A673 (cell line): ENCODE data around the gene SLC22A1. TPM values are rescaled to one million over a fixed set of nuclear protein-coding genes. Genes with fewer than 3 reads are reported as not detected.
"Not testable (repeated sequence)": the region's sequence is repeated elsewhere in the genome, so short reads cannot be mapped to it uniquely, and the experiment has no call there.

Experiments used
- BruUV-seq: library from RNA; stranded (reverse); fragments of 400-500 nt; replicated peaks from 2 replicates; lab custom pipeline; 2021; lab: Mats Ljungman, UMichigan
- CTCF ChIA-PET: fragments of 300-600 bp; sonication (Branson Sonifier 250); formaldehyde crosslinking; loops from one replicate; lab custom pipeline; 2022; ENCODE audit warnings: antibody characterized with exemption; lab: Charles Lee
- POLR2A ChIA-PET: fragments of 300-600 bp; sonication (Branson Sonifier 250); formaldehyde crosslinking; loops from one replicate; lab custom pipeline; 2022; ENCODE audit warnings: antibody characterized with exemption; ENCODE audit not compliant: low non-redundant PET; lab: Charles Lee
- DNase-seq: peaks from one replicate; pipeline ENCODE4 v3.0.0-alpha.2; 2015; ENCODE audit warnings: low spot score
- H3K27ac ChIP-seq: fragments of 200-600 bp; sonication (generic); 2 replicates; pipeline ENCODE4 v1.5.1; 2016; ENCODE audit warnings: mixed run types, low read depth, mild to moderate bottlenecking, mixed read lengths, antibody characterized with exemption, low read length; ENCODE audit not compliant: poor library complexity, severe bottlenecking
- H3K27me3 ChIP-seq: fragments of 200-600 bp; sonication (generic); replicated peaks from 2 replicates; pipeline ENCODE4 v1.6.1; 2017; ENCODE audit warnings: mixed run types, low read depth, mild to moderate bottlenecking, mixed read lengths, antibody characterized with exemption, low read length; ENCODE audit not compliant: insufficient read depth, poor library complexity
- H3K36me3 ChIP-seq: fragments of 200-600 bp; sonication (generic); 2 replicates; pipeline ENCODE4 v1.6.1; 2016; ENCODE audit warnings: mixed run types, mild to moderate bottlenecking, mixed read lengths, antibody characterized with exemption, low read length; ENCODE audit not compliant: insufficient read depth, poor library complexity, severe bottlenecking
- H3K4me1 ChIP-seq: fragments of 200-600 bp; sonication (generic); 2 replicates; pipeline ENCODE4 v1.6.1; 2017; ENCODE audit warnings: mixed run types, mild to moderate bottlenecking, mixed read lengths, antibody characterized with exemption, low read length; ENCODE audit not compliant: insufficient read depth, poor library complexity, severe bottlenecking
- H3K4me3 ChIP-seq: fragments of 200-600 bp; sonication (generic); 2 replicates; pipeline ENCODE4 v1.5.1; 2016; ENCODE audit warnings: low read depth, mixed run types, mild to moderate bottlenecking, mixed read lengths, low read length; ENCODE audit not compliant: poor library complexity, severe bottlenecking
- H3K9me3 ChIP-seq: fragments of 200-600 bp; sonication (generic); 2 replicates; pipeline ENCODE4 v1.6.1; 2016; ENCODE audit warnings: mixed run types, low read depth, mild to moderate bottlenecking, mixed read lengths, antibody characterized with exemption, low read length; ENCODE audit not compliant: poor library complexity, severe bottlenecking
- EZH2 ChIP-seq: fragments of 200-600 bp; sonication (generic); IDR thresholded peaks from 2 replicates; pipeline ENCODE4 v1.6.1; 2017; ENCODE audit warnings: borderline replicate concordance, low read depth, mild to moderate bottlenecking, mixed read lengths, antibody characterized with exemption, low read length; ENCODE audit not compliant: poor library complexity, severe bottlenecking
- intact Hi-C: fragments of 100-400 bp; cut with micrococcal nuclease; formaldehyde crosslinking; loops from one replicate; pipeline ENCODE4 v1.10.0; 2022; ENCODE audit not compliant: unreplicated experiment
- total RNA-seq: library from RNA; stranded (reverse); gene quantifications from 2 replicates; pipeline ENCODE4 v1.2.3, GENCODE V29; 2021
- TF ChIP-seq, protein P1 (sequence below): fragments of 300-800, 200-600 bp; sonication (generic); conservative IDR thresholded peaks from 2 replicates; pipeline ENCODE4 v1.5.1; 2017; ENCODE audit warnings: low read depth, mild to moderate bottlenecking, antibody characterized with exemption, low read length, moderate library complexity, mixed read lengths

SLC22A1 gene
- total RNA-seq, 1 experiment from 2014 or later, result 3.3 TPM

GRCh38 chr6:160111806-160112205, 9.8 kb upstream of the SLC22A1 start:
- H3K27ac ChIP-seq, result no peak overlapping the region
- H3K27me3 ChIP-seq, result no peaks in the 10 kb centered on the region
- no peak overlapping the region for H3K4me3 ChIP-seq
- intact Hi-C loops, result no loop called here
- no TSS peak for BruUV-seq
- ChIA-PET POLR2A (no interaction called here), CTCF (no interaction called here)
- H3K36me3 ChIP-seq, result no peaks in the 10 kb centered on the region
- TF ChIP-seq EZH2, result no peak
- TF ChIP-seq, protein P1, sequence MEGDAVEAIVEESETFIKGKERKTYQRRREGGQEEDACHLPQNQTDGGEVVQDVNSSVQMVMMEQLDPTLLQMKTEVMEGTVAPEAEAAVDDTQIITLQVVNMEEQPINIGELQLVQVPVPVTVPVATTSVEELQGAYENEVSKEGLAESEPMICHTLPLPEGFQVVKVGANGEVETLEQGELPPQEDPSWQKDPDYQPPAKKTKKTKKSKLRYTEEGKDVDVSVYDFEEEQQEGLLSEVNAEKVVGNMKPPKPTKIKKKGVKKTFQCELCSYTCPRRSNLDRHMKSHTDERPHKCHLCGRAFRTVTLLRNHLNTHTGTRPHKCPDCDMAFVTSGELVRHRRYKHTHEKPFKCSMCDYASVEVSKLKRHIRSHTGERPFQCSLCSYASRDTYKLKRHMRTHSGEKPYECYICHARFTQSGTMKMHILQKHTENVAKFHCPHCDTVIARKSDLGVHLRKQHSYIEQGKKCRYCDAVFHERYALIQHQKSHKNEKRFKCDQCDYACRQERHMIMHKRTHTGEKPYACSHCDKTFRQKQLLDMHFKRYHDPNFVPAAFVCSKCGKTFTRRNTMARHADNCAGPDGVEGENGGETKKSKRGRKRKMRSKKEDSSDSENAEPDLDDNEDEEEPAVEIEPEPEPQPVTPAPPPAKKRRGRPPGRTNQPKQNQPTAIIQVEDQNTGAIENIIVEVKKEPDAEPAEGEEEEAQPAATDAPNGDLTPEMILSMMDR, result no peak
- no peaks in the 10 kb centered on the region for H3K9me3 ChIP-seq
- no peaks in the 10 kb centered on the region for H3K4me1 ChIP-seq
- DNase-seq, result no peak

DNA sequence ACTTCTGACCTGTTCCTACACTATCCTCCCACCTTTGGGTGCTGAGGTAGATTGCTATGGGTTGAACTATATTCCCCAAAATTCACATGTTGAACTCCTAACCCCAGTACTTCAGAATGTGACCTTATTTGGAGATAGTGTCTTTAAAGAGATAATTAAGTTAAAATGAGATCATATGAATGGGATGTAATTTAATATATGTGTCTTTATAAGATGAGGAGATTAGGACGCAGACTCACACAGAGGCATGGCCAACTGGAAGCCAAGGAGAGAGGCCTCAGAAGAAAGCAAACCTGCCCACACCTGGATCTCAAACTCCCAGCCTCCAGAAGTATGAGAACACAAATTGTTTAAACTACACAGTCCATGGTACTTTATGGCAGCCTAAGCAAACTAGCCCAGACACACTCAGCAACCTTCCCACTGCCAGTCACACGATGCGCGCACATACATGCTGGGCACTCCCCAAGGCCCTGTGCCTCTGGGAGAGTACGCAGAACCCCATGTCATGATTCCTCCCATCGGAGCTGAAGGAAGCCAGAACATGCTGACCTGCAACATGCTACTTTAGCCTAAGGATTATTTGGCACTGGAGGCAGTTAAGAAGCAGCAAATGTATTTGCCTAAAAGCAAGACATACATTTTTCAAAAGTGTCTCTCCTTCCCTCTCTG, 8.9 kb upstream of the SLC22A1 start:
- DNase-seq, result no peak
- TF ChIP-seq, protein P1, result no peak
- TF ChIP-seq EZH2, result no peak
- H3K4me1 ChIP-seq, result no peaks in the 10 kb centered on the region
- BruUV-seq, result no TSS peak
- H3K4me3 ChIP-seq, result no peak overlapping the region
- CTCF ChIA-PET, result no interaction called here
- H3K36me3 ChIP-seq, result no peaks in the 10 kb centered on the region
- H3K27ac ChIP-seq, result no peak overlapping the region
- no peaks in the 10 kb centered on the region for H3K27me3 ChIP-seq
- no peaks in the 10 kb centered on the region for H3K9me3 ChIP-seq
- intact Hi-C loops, result no loop called here
- POLR2A ChIA-PET, result no interaction called here

DNA sequence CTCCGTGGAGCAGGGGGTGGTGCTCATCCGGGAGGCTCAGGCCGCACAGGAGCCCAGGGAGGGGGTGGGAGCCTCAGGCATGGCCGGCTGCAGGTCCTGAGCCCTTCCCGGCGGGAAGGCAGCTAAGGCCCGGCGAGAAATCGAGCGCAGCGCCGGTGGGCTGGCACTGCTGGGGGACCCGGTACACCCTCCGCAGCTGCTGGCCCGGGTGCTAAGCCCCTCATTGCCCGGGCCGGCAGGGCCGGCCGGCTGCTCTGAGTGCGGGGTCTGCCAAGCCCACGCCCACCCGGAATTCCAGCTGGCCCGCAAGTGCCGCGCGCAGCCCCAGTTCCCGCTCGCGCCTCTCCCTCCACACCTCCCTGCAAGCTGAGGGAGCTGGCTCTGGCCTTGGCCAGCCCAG, 7.1 kb upstream of the SLC22A1 start:
- BruUV-seq, H3K4me1 ChIP-seq, CTCF ChIA-PET, POLR2A ChIA-PET, H3K4me3 ChIP-seq, H3K36me3 ChIP-seq, intact Hi-C loops, H3K27me3 ChIP-seq, H3K9me3 ChIP-seq, H3K27ac ChIP-seq, DNase-seq: not testable (repeated sequence)

DNA sequence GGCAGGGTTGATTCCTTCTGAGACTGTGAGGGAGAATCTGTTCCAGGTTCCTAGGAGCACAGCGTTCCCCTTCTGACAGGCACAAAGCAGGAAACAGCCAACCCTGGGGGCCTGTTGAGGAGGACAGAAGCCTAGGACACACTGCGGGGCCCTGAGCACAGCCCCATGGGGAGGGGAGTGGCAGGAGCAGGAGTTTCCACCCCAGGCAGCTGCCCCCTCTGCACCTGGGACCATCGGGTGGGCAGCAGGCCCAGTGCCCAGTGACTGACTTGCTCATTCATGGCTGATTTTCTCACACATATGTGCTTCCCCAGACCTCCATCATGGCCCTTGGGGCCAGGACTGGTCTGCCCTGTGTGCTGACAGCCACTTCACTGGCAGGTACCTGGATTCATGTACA, 6.2 kb upstream of the SLC22A1 start:
- no TSS peak for BruUV-seq
- H3K4me3 ChIP-seq, result no peak overlapping the region
- intact Hi-C loops, result no loop called here
- POLR2A ChIA-PET, result no interaction called here
- no peak overlapping the region for H3K27ac ChIP-seq
- no peak for DNase-seq
- CTCF ChIA-PET, result no interaction called here
- TF ChIP-seq, protein P1, result no peak
- TF ChIP-seq EZH2, result no peak
- no peaks in the 10 kb centered on the region for H3K27me3 ChIP-seq
- no peaks in the 10 kb centered on the region for H3K4me1 ChIP-seq
- H3K36me3 ChIP-seq, result no peaks in the 10 kb centered on the region
- H3K9me3 ChIP-seq, result no peaks in the 10 kb centered on the region
